Trophoblast cell (in vitro differentiated cells and primary cell): Measurements from ENCODE around the gene CHRNG.

Experiments used
- DNase-seq, 2 donors: peaks; one replicate each; pipeline ENCODE4 v3.0.0-alpha.2; 2016
- H2AFZ ChIP-seq: 2 replicates; pipeline ENCODE4 v1.6.1; 2013; ENCODE audit warnings: low read length, moderate library complexity, mild to moderate bottlenecking; ENCODE audit not compliant: insufficient read depth, poor library complexity
- H2AK5ac ChIP-seq: 2 replicates; pipeline ENCODE4 v1.6.1; 2013; ENCODE audit warnings: mild to moderate bottlenecking, low read length
- H2BK120ac ChIP-seq: 2 replicates; pipeline ENCODE4 v1.6.1; 2013; ENCODE audit warnings: low read length, mild to moderate bottlenecking, moderate library complexity; ENCODE audit not compliant: insufficient read depth, poor library complexity
- H2BK12ac ChIP-seq: 2 replicates; pipeline ENCODE4 v1.6.1; 2013; ENCODE audit warnings: mild to moderate bottlenecking, low read length, moderate library complexity
- H2BK5ac ChIP-seq: 2 replicates; pipeline ENCODE4 v1.6.1; 2013; ENCODE audit warnings: low read length, low read depth, moderate library complexity, mild to moderate bottlenecking; ENCODE audit not compliant: poor library complexity
- H3K14ac ChIP-seq: 2 replicates; pipeline ENCODE4 v1.6.1; 2013; ENCODE audit warnings: mild to moderate bottlenecking, low read length
- H3K18ac ChIP-seq: 2 replicates; pipeline ENCODE4 v1.6.1; 2013; ENCODE audit warnings: mild to moderate bottlenecking, low read length
- H3K23ac ChIP-seq: 2 replicates; pipeline ENCODE4 v1.6.1; 2013; ENCODE audit warnings: low read length
- H3K27ac ChIP-seq: 2 replicates; pipeline ENCODE4 v1.5.1; 2013; ENCODE audit warnings: low read depth, mild to moderate bottlenecking, inconsistent platforms, low read length, moderate library complexity
- H3K27me3 ChIP-seq: 2 replicates; pipeline ENCODE4 v1.6.1; 2013; ENCODE audit warnings: inconsistent platforms, mild to moderate bottlenecking, low read length, moderate library complexity; ENCODE audit not compliant: insufficient read depth
- H3K36me3 ChIP-seq, 2 experiments: 1 replicate in 1 of 2; 2 replicates in 1 of 2; pipeline ENCODE4 v1.6.1; 2013; ENCODE audit warnings: low read length in 2 of 2, mild to moderate bottlenecking in 2 of 2, moderate library complexity in 1 of 2; ENCODE audit not compliant: insufficient read depth in 2 of 2, control insufficient read depth in 1 of 2
- H3K4ac ChIP-seq: 2 replicates; pipeline ENCODE4 v1.6.1; 2013; ENCODE audit warnings: low read depth, mild to moderate bottlenecking, low read length, moderate library complexity
- H3K4me1 ChIP-seq, 2 experiments: 1 replicate in 1 of 2; 2 replicates in 1 of 2; pipeline ENCODE4 v1.6.1; 2013; ENCODE audit warnings: low read length in 2 of 2, mild to moderate bottlenecking in 2 of 2, moderate library complexity in 1 of 2; ENCODE audit not compliant: insufficient read depth in 2 of 2, control insufficient read depth in 1 of 2
- H3K4me2 ChIP-seq: 2 replicates; pipeline ENCODE4 v1.6.1; 2013; ENCODE audit warnings: inconsistent platforms, mild to moderate bottlenecking, low read length, moderate library complexity
- H3K4me3 ChIP-seq: 2 replicates; pipeline ENCODE4 v1.5.1; 2013; ENCODE audit warnings: mild to moderate bottlenecking, low read depth, low read length, inconsistent platforms
- H3K79me1 ChIP-seq: one replicate; pipeline ENCODE4 v1.6.1; 2013; ENCODE audit warnings: low read length
- H3K79me2 ChIP-seq: 2 replicates; pipeline ENCODE4 v1.6.1; 2013; ENCODE audit warnings: low read length, mild to moderate bottlenecking; ENCODE audit not compliant: control insufficient read depth, insufficient read depth, poor library complexity
- H3K9ac ChIP-seq: 2 replicates; pipeline ENCODE4 v1.6.1; 2013; ENCODE audit warnings: mild to moderate bottlenecking, low read length
- H3K9me3 ChIP-seq: 2 replicates; pipeline ENCODE4 v1.6.1; 2013; ENCODE audit warnings: low read depth, mild to moderate bottlenecking, control low read depth, inconsistent platforms, low read length; ENCODE audit not compliant: insufficient read depth
- H4K12ac ChIP-seq: 2 replicates; pipeline ENCODE4 v1.6.1; 2013; ENCODE audit warnings: low read depth, mild to moderate bottlenecking, low read length, moderate library complexity
- H4K8ac ChIP-seq: 2 replicates; pipeline ENCODE4 v1.6.1; 2013; ENCODE audit warnings: low read depth, mild to moderate bottlenecking, low read length, moderate library complexity
- H4K91ac ChIP-seq: one replicate; pipeline ENCODE4 v1.6.1; 2013; ENCODE audit warnings: low read depth, mild to moderate bottlenecking, low read length, moderate library complexity
- WGBS: extraction: QIAGEN DNeasy Blood & Tissue Kit; methylation state at CpG from one replicate; pipeline ENCODE4 v1.1.7; 2013; ENCODE audit warnings: missing lambda C conversion rate; ENCODE audit not compliant: insufficient read length, insufficient coverage; ENCODE audit errors: extremely low coverage; 5-methylcytosine and 5-hydroxymethylcytosine counted together

Gene CHRNG

DNA sequence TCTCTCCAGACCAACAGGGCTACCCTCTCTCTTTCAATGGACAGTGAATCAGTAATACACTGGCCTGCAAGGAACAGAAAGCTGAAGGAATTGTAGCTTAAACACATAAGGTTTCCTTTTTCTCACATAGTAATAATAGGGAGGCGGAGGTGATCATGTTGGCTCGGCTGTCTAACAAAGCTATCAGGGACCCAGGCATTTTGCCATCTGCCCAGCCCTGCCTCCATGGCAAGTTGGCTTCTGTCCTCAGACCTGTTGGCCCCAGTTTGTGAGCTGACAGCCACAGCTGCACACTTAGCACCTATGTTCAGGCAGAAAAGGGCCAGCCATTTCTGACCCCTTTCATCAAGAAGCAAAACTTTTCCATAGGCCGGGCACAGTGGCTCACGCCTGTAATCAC, 2.0 kb upstream of the CHRNG start:
- H3K4me2 ChIP-seq: no peak overlapping the region
- no peak overlapping the region for H4K12ac ChIP-seq
- peaks cover 3% of the 10 kb centered on the region for H3K9me3 ChIP-seq
- H4K8ac ChIP-seq: no peak overlapping the region
- H3K9ac ChIP-seq: no peak overlapping the region
- H2AFZ ChIP-seq: no peak overlapping the region
- H2BK120ac ChIP-seq: no peak overlapping the region
- no peaks in the 10 kb centered on the region for H3K36me3 ChIP-seq
- H3K79me1 ChIP-seq: no peaks in the 10 kb centered on the region
- no peak overlapping the region for H4K91ac ChIP-seq
- no peak overlapping the region for H3K27ac ChIP-seq
- H3K79me2 ChIP-seq: no peaks in the 10 kb centered on the region
- H2BK12ac ChIP-seq: no peak overlapping the region
- H3K23ac ChIP-seq: no peak overlapping the region
- peaks cover 9 to 10% of the 10 kb centered on the region in 2 experiments for H3K4me1 ChIP-seq
- no peak for DNase-seq
- WGBS: no CpG with 5 or more reads among the region's 4 CpGs
- H2BK5ac ChIP-seq: no peak overlapping the region
- no peaks in the 10 kb centered on the region for H3K27me3 ChIP-seq
- no peak overlapping the region for H3K4me3 ChIP-seq
- no peak overlapping the region for H3K14ac ChIP-seq
- H2AK5ac ChIP-seq: no peak overlapping the region
- H3K4ac ChIP-seq: no peak overlapping the region
- H3K18ac ChIP-seq: no peak overlapping the region

- H3K23ac ChIP-seq: no peak overlapping the region
- no peak overlapping the region for H2BK5ac ChIP-seq
- H2BK12ac ChIP-seq: no peak overlapping the region
- DNase-seq: no peak
- H2BK120ac ChIP-seq: no peak overlapping the region
- H3K14ac ChIP-seq: no peak overlapping the region
- no peaks in the 10 kb centered on the region for H3K79me2 ChIP-seq
- H4K8ac ChIP-seq: no peak overlapping the region
- no peaks in the 10 kb centered on the region for H3K27me3 ChIP-seq
- no peak overlapping the region for H3K4me3 ChIP-seq
- H3K27ac ChIP-seq: no peak overlapping the region
- WGBS: no CpG with 5 or more reads among the region's 4 CpGs
- peaks cover 6% of the 10 kb centered on the region for H3K9me3 ChIP-seq
- H4K12ac ChIP-seq: no peak overlapping the region
- H2AK5ac ChIP-seq: no peak overlapping the region
- H3K9ac ChIP-seq: no peak overlapping the region
- H3K18ac ChIP-seq: no peak overlapping the region
- no peak overlapping the region for H3K4me2 ChIP-seq
- H3K4me1 ChIP-seq: peaks cover 9 to 10% of the 10 kb centered on the region in 2 experiments
- H3K4ac ChIP-seq: no peak overlapping the region
- H3K36me3 ChIP-seq: no peaks in the 10 kb centered on the region
- H4K91ac ChIP-seq: no peak overlapping the region
- no peak overlapping the region for H2AFZ ChIP-seq
- H3K79me1 ChIP-seq: no peaks in the 10 kb centered on the region
Measured at GRCh38 chr2:232538671-232539070, 821 bp upstream of the CHRNG start.

- H3K27ac ChIP-seq: no peak overlapping the region
Measured at GRCh38 chr2:232540441-232541041, 1.0 kb downstream of the CHRNG start.

GRCh38 chr2:232541195-232541960, 1.9 kb downstream of the CHRNG start:
- Histone ChIP-seq H3K4me2 (no peak overlapping the region), H3K36me3 (no peaks in the 10 kb centered on the region), H3K18ac (no peak overlapping the region), H4K12ac (no peak overlapping the region), H2BK120ac (no peak overlapping the region), H3K79me1 (no peaks in the 10 kb centered on the region), H3K27ac (no peak overlapping the region), H2BK5ac (no peak overlapping the region), H3K9me3 (peaks cover 3% of the 10 kb centered on the region), H2AFZ (no peak overlapping the region), H2AK5ac (no peak overlapping the region), H3K4ac (no peak overlapping the region), H4K8ac (no peak overlapping the region), H4K91ac (no peak overlapping the region), H3K79me2 (no peaks in the 10 kb centered on the region), H3K4me1 (peaks cover 9 to 10% of the 10 kb centered on the region in 2 experiments), H3K27me3 (no peaks in the 10 kb centered on the region), H2BK12ac (no peak overlapping the region), H3K4me3 (peak overlapping the region; percentile 51), H3K14ac (no peak overlapping the region), H3K9ac (no peak overlapping the region), H3K23ac (no peak overlapping the region)
- no CpG with 5 or more reads among the region's 19 CpGs for WGBS
- DNase-seq: no peak

More at GRCh38 chr2:232540441-232541041, 1.0 kb downstream of the CHRNG start:
- no peak overlapping the region for H4K91ac ChIP-seq
- H3K9ac ChIP-seq: no peak overlapping the region
- no peak overlapping the region for H4K8ac ChIP-seq
- H3K4me1 ChIP-seq: peaks cover 9 to 10% of the 10 kb centered on the region in 2 experiments
- H2BK12ac ChIP-seq: no peak overlapping the region
- no peak overlapping the region for H3K14ac ChIP-seq
- no peak overlapping the region for H3K4ac ChIP-seq
- no peaks in the 10 kb centered on the region for H3K79me2 ChIP-seq
- no peak overlapping the region for H3K4me3 ChIP-seq
- H3K27me3 ChIP-seq: no peaks in the 10 kb centered on the region
- no peak overlapping the region for H2AK5ac ChIP-seq
- no peak overlapping the region for H2AFZ ChIP-seq
- no peaks in the 10 kb centered on the region for H3K36me3 ChIP-seq
- no peaks in the 10 kb centered on the region for H3K79me1 ChIP-seq
- no peak overlapping the region for H4K12ac ChIP-seq
- WGBS: no CpG with 5 or more reads among the region's 17 CpGs
- H3K9me3 ChIP-seq: peaks cover 6% of the 10 kb centered on the region
- no peak overlapping the region for H3K23ac ChIP-seq
- no peak overlapping the region for H3K18ac ChIP-seq
- H2BK120ac ChIP-seq: no peak overlapping the region
- H3K4me2 ChIP-seq: no peak overlapping the region
- no peak for DNase-seq
- no peak overlapping the region for H2BK5ac ChIP-seq
